Activated CD8-positive, alpha-beta T cell treated with anti-CD3 and anti-CD28 coated beads for 36 hours (primary cell): ENCODE measurements around the gene CIPC. TPM values are rescaled to one million over a fixed set of nuclear protein-coding genes. Genes with fewer than 3 reads are reported as not detected.

ENCODE experiments used
- ATAC-seq: fragments of 200-7000 bp; cut with Tn5 transposase; one replicate; pipeline ENCODE4 v1.10.0; 2021; ENCODE audit warnings: mild to moderate bottlenecking, moderate library complexity
- CTCF ChIA-PET: fragments of 350-600 bp; sonication (Branson Sonifier 250); formaldehyde crosslinking; loops from one replicate; lab custom pipeline; 2021; ENCODE audit warnings: antibody characterized with exemption; lab: Charles Lee
- POLR2A ChIA-PET: fragments of 350-600 bp; sonication (Branson Sonifier 250); formaldehyde crosslinking; loops from one replicate; lab custom pipeline; 2021; ENCODE audit warnings: antibody characterized with exemption; lab: Charles Lee
- DNase-seq: peaks from one replicate; pipeline ENCODE4 v3.0.0-alpha.2; 2020
- H3K27ac Mint-ChIP-seq: one replicate; pipeline ENCODE4 v1.8.0; 2021; ENCODE audit warnings: mild to moderate bottlenecking, mixed read lengths
- H3K27me3 Mint-ChIP-seq: one replicate; pipeline ENCODE4 v1.8.0; 2021; ENCODE audit warnings: mixed read lengths
- H3K36me3 Mint-ChIP-seq: one replicate; pipeline ENCODE4 v1.8.0; 2021; ENCODE audit warnings: low read depth, mixed read lengths
- H3K4me1 Mint-ChIP-seq: one replicate; pipeline ENCODE4 v1.8.0; 2021; ENCODE audit warnings: low read depth, mixed read lengths
- H3K4me3 Mint-ChIP-seq: one replicate; pipeline ENCODE4 v1.8.0; 2021; ENCODE audit warnings: mild to moderate bottlenecking, moderate library complexity, mixed read lengths
- H3K9me3 Mint-ChIP-seq: one replicate; pipeline ENCODE4 v1.8.0; 2021; ENCODE audit warnings: mixed read lengths
- intact Hi-C: fragments of 100-400 bp; cut with micrococcal nuclease; formaldehyde crosslinking; loops from one replicate; pipeline ENCODE4 v1.10.0; 2022
- total RNA-seq, 2 experiments: library from RNA; stranded (reverse); gene quantifications; one replicate each; pipeline ENCODE4 v1.2.3, GENCODE V29; 2021
- TF ChIP-seq, protein P1 (sequence below): fragments of 200-600 bp; IDR thresholded peaks from one replicate; pipeline ENCODE4 v1.8.0; 2022; ENCODE audit warnings: antibody characterized with exemption, mild to moderate bottlenecking

Gene CIPC
- total RNA-seq, 2 experiments from 2014 or later: 8.8 to 9.6 TPM

DNA sequence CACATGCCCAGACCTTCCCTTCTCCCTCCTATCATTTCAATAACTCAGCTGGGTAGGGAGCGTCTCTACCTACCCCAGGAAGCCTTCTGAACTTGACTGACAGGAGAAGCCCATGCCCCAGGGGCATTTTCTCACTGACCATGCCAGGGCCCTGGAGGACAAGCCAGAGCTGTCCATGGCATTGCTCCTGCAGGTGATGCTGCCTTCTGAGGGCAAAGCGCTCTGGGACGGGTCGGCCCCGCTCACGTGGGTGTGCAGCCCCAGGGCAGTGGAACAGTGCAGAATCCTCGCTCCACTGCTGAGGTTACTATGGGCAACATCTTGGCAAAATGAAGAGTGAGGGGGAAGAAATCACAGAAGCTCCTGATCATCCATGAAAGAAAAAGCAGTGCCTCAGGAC, 28.5 kb upstream of the CIPC start:
- ChIA-PET POLR2A (interaction anchor here (0.5 to 1.6 kb wide), 3 partner anchors 9 to 197 kb away, joined by 3 to 4 read pairs (median 3); no protein-coding TSS in a partner anchor), CTCF (interaction anchor here (0.8 to 7.4 kb wide), 31 partner anchors 10 to 286 kb away, joined by 3 to 452 read pairs (median 10); partner anchors contain the start of gene IRF2BPL)
- Mint-ChIP-seq H3K4me3 (no peak overlapping the region), H3K27ac (no peak overlapping the region), H3K9me3 (no peaks in the 10 kb centered on the region), H3K4me1 (no peaks in the 10 kb centered on the region), H3K27me3 (peaks cover 3% of the 10 kb centered on the region), H3K36me3 (no peaks in the 10 kb centered on the region)
- TF ChIP-seq, protein P1, sequence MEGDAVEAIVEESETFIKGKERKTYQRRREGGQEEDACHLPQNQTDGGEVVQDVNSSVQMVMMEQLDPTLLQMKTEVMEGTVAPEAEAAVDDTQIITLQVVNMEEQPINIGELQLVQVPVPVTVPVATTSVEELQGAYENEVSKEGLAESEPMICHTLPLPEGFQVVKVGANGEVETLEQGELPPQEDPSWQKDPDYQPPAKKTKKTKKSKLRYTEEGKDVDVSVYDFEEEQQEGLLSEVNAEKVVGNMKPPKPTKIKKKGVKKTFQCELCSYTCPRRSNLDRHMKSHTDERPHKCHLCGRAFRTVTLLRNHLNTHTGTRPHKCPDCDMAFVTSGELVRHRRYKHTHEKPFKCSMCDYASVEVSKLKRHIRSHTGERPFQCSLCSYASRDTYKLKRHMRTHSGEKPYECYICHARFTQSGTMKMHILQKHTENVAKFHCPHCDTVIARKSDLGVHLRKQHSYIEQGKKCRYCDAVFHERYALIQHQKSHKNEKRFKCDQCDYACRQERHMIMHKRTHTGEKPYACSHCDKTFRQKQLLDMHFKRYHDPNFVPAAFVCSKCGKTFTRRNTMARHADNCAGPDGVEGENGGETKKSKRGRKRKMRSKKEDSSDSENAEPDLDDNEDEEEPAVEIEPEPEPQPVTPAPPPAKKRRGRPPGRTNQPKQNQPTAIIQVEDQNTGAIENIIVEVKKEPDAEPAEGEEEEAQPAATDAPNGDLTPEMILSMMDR: no peak
- no peak for ATAC-seq
- intact Hi-C loops: no loop called here
- no peak for DNase-seq

DNA sequence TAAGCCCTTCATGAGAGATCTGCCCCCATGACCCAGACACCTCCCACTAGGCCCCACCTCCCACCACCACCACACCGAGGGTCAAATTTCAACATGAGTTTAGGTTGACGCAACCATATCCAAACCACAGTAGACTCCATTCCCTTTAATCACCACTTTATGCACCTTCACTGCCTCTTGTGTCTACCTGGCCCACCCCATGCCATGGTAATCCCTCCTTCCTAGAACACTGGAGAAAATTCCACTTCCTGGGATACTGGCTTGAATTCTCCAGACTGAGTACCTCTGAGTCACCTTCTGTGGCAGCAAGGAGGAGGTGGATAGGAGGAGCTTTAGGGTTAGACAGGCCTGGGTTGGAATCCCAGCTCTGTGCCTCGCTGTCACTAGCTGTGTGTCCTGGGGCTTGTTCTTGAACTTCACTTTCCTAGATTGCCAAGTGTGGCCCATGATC, 26.1 kb upstream of the CIPC start:
- H3K27me3 Mint-ChIP-seq: peaks cover 3% of the 10 kb centered on the region
- CTCF ChIA-PET: interaction anchor here (0.8 to 7.4 kb wide), 13 partner anchors 9 to 200 kb away, joined by 3 to 452 read pairs (median 35); no protein-coding TSS in a partner anchor
- H3K9me3 Mint-ChIP-seq: no peaks in the 10 kb centered on the region
- H3K4me3 Mint-ChIP-seq: no peak overlapping the region
- H3K4me1 Mint-ChIP-seq: no peaks in the 10 kb centered on the region
- no peak overlapping the region for H3K27ac Mint-ChIP-seq
- intact Hi-C loops: no loop called here
- TF ChIP-seq, protein P1: no peak
- POLR2A ChIA-PET: interaction anchor here (1.1 to 1.2 kb wide), 2 partner anchors 21 to 185 kb away, joined by 3 read pairs; no protein-coding TSS in a partner anchor
- DNase-seq (no peak), ATAC-seq (no peak)
- H3K36me3 Mint-ChIP-seq: no peaks in the 10 kb centered on the region

DNA sequence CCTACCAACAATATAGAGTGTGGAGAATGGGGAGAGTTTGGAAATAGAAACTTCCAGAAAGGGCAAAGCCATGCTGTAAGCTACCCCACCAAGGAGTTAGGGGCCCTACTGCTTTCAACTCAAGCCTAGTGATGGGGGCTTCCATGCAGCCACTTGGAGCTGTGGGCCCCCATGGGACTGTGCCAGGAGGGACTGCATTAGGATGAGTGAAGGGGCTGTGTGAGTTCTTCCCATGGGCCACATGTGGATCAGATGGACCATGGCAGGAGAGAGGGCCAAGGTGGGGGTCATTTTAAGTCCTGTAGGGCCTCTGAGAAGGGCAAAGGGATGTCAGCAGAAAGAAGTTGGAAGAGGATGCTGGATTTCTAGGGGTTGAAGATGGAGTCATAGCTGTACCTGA, 23.1 kb upstream of the CIPC start:
- H3K36me3 Mint-ChIP-seq: no peaks in the 10 kb centered on the region
- ChIA-PET CTCF (interaction anchor here (1.0 to 3.6 kb wide), 9 partner anchors 12 to 365 kb away, joined by 3 to 22 read pairs (median 5); no protein-coding TSS in a partner anchor), POLR2A (no interaction called here)
- H3K4me3 Mint-ChIP-seq: no peak overlapping the region
- intact Hi-C loops: no loop called here
- DNase-seq (no peak), ATAC-seq (no peak)
- peaks cover 1% of the 10 kb centered on the region for H3K27me3 Mint-ChIP-seq
- H3K9me3 Mint-ChIP-seq: peaks cover 5% of the 10 kb centered on the region
- H3K27ac Mint-ChIP-seq: no peak overlapping the region
- TF ChIP-seq, protein P1: no peak
- no peaks in the 10 kb centered on the region for H3K4me1 Mint-ChIP-seq

DNA sequence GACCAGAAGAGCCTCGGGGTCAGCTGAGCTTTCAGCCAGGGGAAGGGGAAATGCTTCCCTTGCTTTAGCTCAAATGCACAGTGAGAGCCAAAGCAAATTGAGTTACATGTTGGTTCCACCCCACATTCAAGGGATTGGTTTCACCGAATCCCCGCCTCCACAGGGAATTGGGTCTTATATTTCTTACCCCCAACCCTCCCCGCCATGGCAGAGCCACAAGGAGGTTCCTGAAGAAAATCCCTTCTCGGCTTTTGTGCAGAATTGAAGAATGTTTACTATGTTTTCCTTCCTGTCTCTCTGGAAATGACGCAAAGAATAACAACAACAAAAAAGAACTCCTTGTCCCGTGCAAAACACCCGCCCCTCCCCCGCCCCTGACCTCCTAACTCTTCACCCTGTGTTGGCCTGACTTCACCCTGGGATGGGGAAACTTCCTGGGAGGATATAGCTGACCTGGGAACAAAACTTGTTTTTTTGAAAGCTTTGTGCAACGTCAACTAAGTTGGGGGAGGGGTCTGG, 21.9 kb upstream of the CIPC start:
- Mint-ChIP-seq H3K4me1 (no peaks in the 10 kb centered on the region), H3K27me3 (no peaks in the 10 kb centered on the region), H3K9me3 (peaks cover 7% of the 10 kb centered on the region), H3K4me3 (no peak overlapping the region), H3K27ac (no peak overlapping the region), H3K36me3 (no peaks in the 10 kb centered on the region)
- CTCF ChIA-PET: interaction anchor here (0.9 to 3.6 kb wide), 10 partner anchors 10 to 205 kb away, joined by 3 to 22 read pairs (median 6); no protein-coding TSS in a partner anchor
- ATAC-seq: no peak
- intact Hi-C loops: no loop called here
- TF ChIP-seq, protein P1: no peak
- POLR2A ChIA-PET: interaction anchor here (1.3 kb wide), 1 partner anchor 10 kb away, joined by 3 read pairs; no protein-coding TSS in a partner anchor
- no peak for DNase-seq

DNA sequence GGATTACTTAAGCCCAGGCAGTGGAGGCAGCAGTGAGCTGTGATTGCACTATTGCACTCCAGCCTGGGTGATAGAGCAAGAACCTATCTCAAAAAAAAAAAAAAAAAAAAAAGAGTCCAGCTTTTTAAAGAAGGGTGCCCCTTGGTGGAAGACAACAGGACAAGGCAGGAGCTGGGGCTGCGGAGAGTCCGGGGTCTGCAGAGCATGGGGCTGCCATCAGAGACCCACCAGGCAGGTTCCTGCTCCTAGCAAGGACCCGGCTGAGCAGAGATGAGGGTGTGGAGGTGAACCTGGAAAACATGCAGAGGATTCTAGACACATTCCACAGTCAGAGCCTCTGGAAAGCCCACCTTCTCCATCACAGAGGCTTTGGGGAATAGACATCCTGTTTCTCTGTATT, 21.0 kb upstream of the CIPC start:
- POLR2A ChIA-PET: interaction anchor here (0.8 to 1.3 kb wide), 2 partner anchors 9 to 49 kb away, joined by 3 read pairs; no protein-coding TSS in a partner anchor
- H3K27ac Mint-ChIP-seq: no peak overlapping the region
- TF ChIP-seq, protein P1: no peak
- H3K9me3 Mint-ChIP-seq: peaks cover 7% of the 10 kb centered on the region
- CTCF ChIA-PET: interaction anchor here (0.9 to 3.6 kb wide), 9 partner anchors 9 to 206 kb away, joined by 3 to 22 read pairs (median 6); no protein-coding TSS in a partner anchor
- intact Hi-C loops: no loop called here
- no peaks in the 10 kb centered on the region for H3K27me3 Mint-ChIP-seq
- DNase-seq (no peak), ATAC-seq (no peak)
- no peaks in the 10 kb centered on the region for H3K4me1 Mint-ChIP-seq
- no peaks in the 10 kb centered on the region for H3K36me3 Mint-ChIP-seq
- H3K4me3 Mint-ChIP-seq: no peak overlapping the region
